A549 treated with CORT108297 at 1 μM for 4 hours (cell line): ENCODE data around the gene STX1B. TPM values are rescaled to one million over a fixed set of nuclear protein-coding genes. Genes with fewer than 3 reads are reported as not detected.

Source experiments
- total RNA-seq: library from RNA; stranded (reverse); fragments of 200-300 nt; extraction: Qiagen RNA extraction; gene quantifications from 5 replicates; pipeline ENCODE4 v1.2.3, GENCODE V29; 2022

STX1B gene
- 1.5 to 1.9 TPM (median 1.7 TPM) in 5 replicates for total RNA-seq

DNA sequence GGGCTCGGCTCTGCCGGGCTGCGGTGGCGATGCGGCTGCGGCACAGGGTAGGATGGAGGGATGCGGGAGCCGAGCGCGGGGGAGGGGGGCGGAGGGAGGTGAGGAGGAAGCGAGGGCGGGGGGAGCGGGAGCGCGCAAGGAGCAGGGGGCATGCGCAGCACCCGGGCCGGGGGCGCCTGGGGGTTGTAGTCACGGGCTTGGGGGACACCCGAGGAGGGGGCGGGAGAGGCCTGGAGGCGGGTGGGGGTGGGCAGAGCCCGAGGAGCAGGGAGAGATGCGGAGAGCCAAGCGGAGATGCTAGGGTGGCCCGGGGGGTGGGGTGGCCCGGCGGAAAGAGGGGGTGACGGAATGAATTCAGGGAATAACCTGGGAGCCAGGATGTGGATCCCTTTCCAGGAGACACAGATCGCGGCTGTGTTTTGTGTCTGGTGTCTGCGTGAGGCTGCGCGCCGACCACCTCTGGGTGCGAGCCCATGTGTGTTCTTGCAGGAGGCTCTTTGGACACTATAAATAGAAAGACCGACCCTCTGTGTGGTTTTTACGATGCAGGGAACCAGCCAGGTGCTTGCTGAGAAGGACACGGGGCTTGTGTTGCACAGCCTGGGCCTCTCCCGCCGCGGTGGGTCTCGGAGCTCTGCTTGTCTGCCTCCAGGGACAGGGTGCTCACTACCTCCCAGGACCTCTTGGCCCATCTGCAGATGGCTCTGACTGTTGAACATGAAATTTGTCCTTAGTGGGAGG is at the start of gene STX1B:
TSS of gene STX1B (minus strand) at position 54 of the 741 bp plus-strand sequence. CDS start 242 bp downstream, outside the sequence.

GRCh38 chr16:31032736-31033708 is 22.6 kb upstream of the STX1B start, which contains the start of gene STX4:
Gene STX4, plus strand, starts transcription at chr16:31033558. Its CDS starts 248 bp downstream, at chr16:31033806.

GRCh38 chr16:30984669-30985400 is 25.6 kb downstream of the STX1B start, which contains the start of gene HSD3B7:
Gene HSD3B7, plus strand, starts transcription at chr16:30985207. Its CDS starts 452 bp downstream, at chr16:30985659.

GRCh38 chr16:30957456-30958174 is 52.8 kb downstream of the STX1B start, which contains the start of gene SETD1A:
Gene SETD1A, plus strand, starts transcription at chr16:30957754. Its CDS starts 978 bp downstream, at chr16:30958732.

DNA sequence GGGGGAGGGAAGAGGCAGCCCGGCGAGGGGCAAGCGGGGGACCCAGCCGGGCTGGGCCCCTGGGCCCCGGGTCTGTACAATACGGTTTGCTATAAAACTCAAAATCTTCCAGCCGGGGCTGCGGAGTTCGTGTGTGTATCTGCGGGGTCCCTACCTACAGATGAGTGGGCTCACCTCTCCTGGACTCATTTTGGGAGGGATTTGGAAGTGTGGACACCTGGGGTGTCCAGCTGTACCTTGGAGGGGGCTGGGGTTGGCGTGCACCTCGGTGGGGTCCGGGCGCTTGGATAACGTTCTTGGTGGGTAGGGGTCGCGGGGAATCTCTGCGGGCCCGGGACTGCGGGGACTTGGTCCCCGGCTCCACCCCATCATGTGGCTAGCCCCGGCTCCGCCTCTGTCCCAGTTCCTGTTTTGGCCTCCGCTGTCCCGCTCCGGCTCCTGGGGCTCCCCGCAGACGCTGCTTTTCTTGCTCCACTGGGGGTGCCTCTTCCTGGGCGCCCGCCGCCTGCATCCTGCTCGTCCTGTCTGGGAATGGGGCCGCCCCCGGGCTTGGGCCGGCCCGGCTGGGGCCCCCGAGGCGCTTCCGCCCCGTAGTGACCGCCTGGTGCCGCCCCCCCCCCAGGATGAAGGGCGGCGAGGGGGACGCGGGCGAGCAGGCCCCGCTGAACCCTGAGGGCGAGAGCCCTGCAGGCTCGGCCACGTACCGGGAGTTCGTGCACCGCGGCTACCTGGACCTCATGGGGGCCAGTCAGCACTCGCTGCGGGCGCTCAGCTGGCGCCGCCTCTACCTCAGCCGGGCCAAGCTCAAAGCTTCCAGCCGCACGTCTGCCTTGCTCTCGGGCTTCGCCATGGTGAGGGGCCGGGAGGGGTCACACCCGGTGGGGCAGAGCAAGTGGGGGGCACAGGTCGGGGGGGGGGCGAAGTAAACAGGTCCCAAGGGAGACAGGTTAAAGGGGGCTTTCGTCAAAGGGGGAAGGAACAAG is 61.5 kb downstream of the STX1B start, which contains the start of gene ORAI3:
TSS of gene ORAI3 (plus strand) at position 402 of the 983 bp plus-strand sequence. CDS start at position 624, 222 bp downstream.

Other genes starting within 250 kb of the STX1B start
- 4.4 to 9.9 TPM (median 9.0 TPM) in 5 replicates for gene CFAP119, start 248.6 kb downstream of the STX1B start, total RNA-seq
- gene RNF40, start 248.3 kb downstream of the STX1B start, total RNA-seq = 74.1 to 90.1 TPM (median 87.1 TPM) in 5 replicates
- gene ZNF629, start 223.4 kb downstream of the STX1B start, total RNA-seq = 15.1 to 17.9 TPM (median 16.2 TPM) in 5 replicates
- 24.4 to 39.0 TPM (median 37.0 TPM) in 5 replicates for gene BCL7C, start 116.6 kb downstream of the STX1B start, total RNA-seq
- 0.09 to 0.18 TPM (median 0.13 TPM) in 5 replicates for gene CTF1, start 114.0 kb downstream of the STX1B start, total RNA-seq
- 13.9 to 22.2 TPM (median 20.1 TPM) in 5 replicates for gene FBXL19, start 87.1 kb downstream of the STX1B start, total RNA-seq
- gene ORAI3, start 61.6 kb downstream of the STX1B start, total RNA-seq = 10.1 to 17.2 TPM (median 14.7 TPM) in 5 replicates
- gene SETD1A, start 52.9 kb downstream of the STX1B start, total RNA-seq = 16.0 to 22.1 TPM (median 21.3 TPM) in 5 replicates
- gene HSD3B7, start 25.4 kb downstream of the STX1B start, total RNA-seq = 13.0 to 16.0 TPM (median 15.0 TPM) in 5 replicates
- 60.0 to 76.0 TPM (median 70.3 TPM) in 5 replicates for gene STX4, start 22.9 kb upstream of the STX1B start, total RNA-seq
- gene ZNF668, start 63.6 kb upstream of the STX1B start, total RNA-seq = 11.6 to 22.1 TPM (median 15.2 TPM) in 5 replicates
- 7.5 to 12.1 TPM (median 10.1 TPM) in 5 replicates for gene ZNF646, start 63.8 kb upstream of the STX1B start, total RNA-seq
- gene PRSS53, start 78.3 kb upstream of the STX1B start, total RNA-seq = 1.1 to 3.1 TPM (median 1.4 TPM) in 5 replicates
- gene VKORC1, start 84.2 kb upstream of the STX1B start, total RNA-seq = 99.7 to 146 TPM (median 144 TPM) in 5 replicates
- gene BCKDK, start 97.7 kb upstream of the STX1B start, total RNA-seq = 40.3 to 51.5 TPM (median 48.2 TPM) in 5 replicates
- gene KAT8, start 107.0 kb upstream of the STX1B start, total RNA-seq = 35.4 to 40.3 TPM (median 39.2 TPM) in 5 replicates
- gene PRSS8, start 125.1 kb upstream of the STX1B start, total RNA-seq = 0.41 to 0.76 TPM (median 0.57 TPM) in 5 replicates
- 0.58 to 1.1 TPM (median 0.72 TPM) in 5 replicates for gene PRSS36, start 139.4 kb upstream of the STX1B start, total RNA-seq
- gene FUS, start 169.5 kb upstream of the STX1B start, total RNA-seq = 507 to 553 TPM (median 516 TPM) in 5 replicates
- gene PYCARD, start 192.1 kb upstream of the STX1B start, total RNA-seq = 25.7 to 50.2 TPM (median 42.9 TPM) in 5 replicates
- gene TRIM72, start 203.5 kb upstream of the STX1B start, total RNA-seq = 0.02 to 0.07 TPM (median 0.02 TPM) in 5 replicates
- gene PYDC1, start 206.5 kb upstream of the STX1B start, total RNA-seq = not detected in 5 replicates
- gene ITGAM, start 249.3 kb upstream of the STX1B start, total RNA-seq = 1.4 to 2.8 TPM (median 2.4 TPM) in 5 replicates